Fibroblast of lung (primary cell): ENCODE results near the gene TXNRD2. TPM values are rescaled to one million over a fixed set of nuclear protein-coding genes. Genes with fewer than 3 reads are reported as not detected.

Experiments
- DNase-seq, 2 donors: peaks; one replicate each; pipeline versions ENCODE4 v3.0.0 to v3.0.0-alpha.2; 2010; ENCODE audit warnings: low read depth in 2 of 2
- H2AFZ ChIP-seq: 2 replicates; pipeline ENCODE4 v1.5.1; 2012; ENCODE audit warnings: low read length, control low read depth, inconsistent platforms
- H3K27ac ChIP-seq: 2 replicates; pipeline ENCODE4 v1.5.1; 2011; ENCODE audit warnings: low read length, control low read depth; ENCODE audit not compliant: insufficient read depth
- H3K27me3 ChIP-seq: 2 replicates; pipeline ENCODE4 v1.5.1; 2011; ENCODE audit warnings: mild to moderate bottlenecking, low read length; ENCODE audit not compliant: control insufficient read depth, insufficient read depth
- H3K36me3 ChIP-seq: 2 replicates; pipeline ENCODE4 v1.5.1; 2011; ENCODE audit warnings: low read length; ENCODE audit not compliant: control insufficient read depth, insufficient read depth
- H3K4me1 ChIP-seq: 2 replicates; pipeline ENCODE4 v1.5.1; 2011; ENCODE audit warnings: low read length; ENCODE audit not compliant: control insufficient read depth, insufficient read depth; ENCODE audit errors: extremely low read depth
- H3K4me2 ChIP-seq: 2 replicates; pipeline ENCODE4 v1.5.1; 2011; ENCODE audit warnings: low read length, control low read depth; ENCODE audit not compliant: insufficient read depth; ENCODE audit errors: extremely low read depth
- H3K4me3 ChIP-seq, 4 experiments: fragments of 200-600 bp in 1 of 4; sonication (generic) in 1 of 4; replicated peaks in 1 of 4; 2 replicates each; pipeline ENCODE4 v1.5.1; 2011 to 2016; ENCODE audit warnings: low read length in 4 of 4, low read depth in 3 of 4, mild to moderate bottlenecking in 3 of 4, control low read depth in 2 of 4, inconsistent platforms in 1 of 4, mixed read lengths in 1 of 4; ENCODE audit not compliant: insufficient read depth in 1 of 4; ENCODE audit errors: control extremely low read depth in 1 of 4
- H3K79me2 ChIP-seq: 2 replicates; pipeline ENCODE4 v1.5.1; 2012; ENCODE audit warnings: mild to moderate bottlenecking, low read length, inconsistent platforms; ENCODE audit not compliant: control insufficient read depth, insufficient read depth
- H3K9ac ChIP-seq: 2 replicates; pipeline ENCODE4 v1.5.1; 2011; ENCODE audit warnings: mild to moderate bottlenecking, low read length, control low read depth; ENCODE audit not compliant: insufficient read depth
- H3K9me3 ChIP-seq: 2 replicates; pipeline ENCODE4 v1.5.1; 2012; ENCODE audit warnings: low read depth, low read length; ENCODE audit not compliant: control insufficient read depth, insufficient read depth
- H4K20me1 ChIP-seq: 2 replicates; pipeline ENCODE4 v1.5.1; 2011; ENCODE audit warnings: low read length; ENCODE audit not compliant: control insufficient read depth, insufficient read depth; ENCODE audit errors: extremely low read depth
- EZH2 ChIP-seq: IDR thresholded peaks from 2 replicates; pipeline ENCODE4 v1.5.1; 2012; ENCODE audit warnings: low read length, control low read depth, mild to moderate bottlenecking; ENCODE audit errors: missing control alignments
- polyA plus RNA-seq, 2 donors: library from polyadenylated mRNA; depleted of rRNA in 1 of 2; stranded (reverse) in 1 of 2; unstranded in 1 of 2; fragments of >200 nt; gene quantifications; 2 replicates each; pipeline ENCODE4 v1.2.1, GENCODE V29; 2011 to 2012; ENCODE audit warnings: missing spikeins in 1 of 2
- total RNA-seq: library from RNA; depleted of rRNA; stranded (reverse); fragments of >200 nt; gene quantifications from 2 replicates; pipeline ENCODE4 v1.2.1, GENCODE V29; 2014
- TF ChIP-seq, protein P1 (sequence below), 2 donors: IDR thresholded peaks in 1 of 2; conservative IDR thresholded peaks in 1 of 2; 1 replicate in 1 of 2; 2 replicates in 1 of 2; pipeline ENCODE4 v1.5.1; 2011 to 2012; ENCODE audit warnings: low read length in 2 of 2, control low read depth in 1 of 2, inconsistent platforms in 1 of 2, low read depth in 1 of 2, mild to moderate bottlenecking in 1 of 2

The TXNRD2 gene
- total and polyA plus RNA-seq, 2 donors (not counting 1 experiment from before 2014, with no cell fraction given): 13.2 to 30.7 TPM

DNA sequence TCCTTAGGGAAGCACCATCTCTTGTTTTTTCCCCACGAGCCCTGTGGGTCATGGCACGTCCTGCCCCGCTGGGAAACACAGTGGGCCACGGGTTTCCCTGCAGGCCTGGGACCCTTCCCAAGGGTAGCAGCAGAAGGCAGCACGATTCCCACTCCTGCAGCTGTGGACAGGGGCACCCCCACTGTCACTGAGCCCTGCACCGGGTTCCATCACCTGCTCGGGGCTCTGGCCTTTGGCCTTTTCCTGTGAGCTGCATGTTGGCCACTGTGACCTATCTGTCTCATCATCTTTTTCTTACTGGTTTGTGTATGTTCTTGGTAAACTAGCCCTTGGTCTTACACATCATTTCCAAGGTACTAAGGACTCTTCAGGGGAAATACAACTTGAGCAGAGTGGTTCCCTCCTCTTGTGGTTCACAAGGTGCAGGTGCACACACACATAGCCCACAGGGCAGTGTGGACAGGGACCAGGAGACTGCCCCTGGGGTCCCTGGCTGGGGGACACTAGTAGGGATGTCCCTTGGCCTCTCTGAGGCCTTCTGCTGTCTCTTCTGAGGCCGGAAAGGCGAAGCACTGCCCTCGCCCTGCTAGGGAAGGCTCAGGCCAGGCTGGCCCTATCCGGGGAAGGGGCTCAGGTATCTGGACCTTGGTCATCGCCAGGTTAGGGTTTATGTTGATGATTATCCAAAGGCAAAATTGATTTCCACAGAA lies 19.0 kb upstream of the TXNRD2 start:
- TF ChIP-seq, protein P1, sequence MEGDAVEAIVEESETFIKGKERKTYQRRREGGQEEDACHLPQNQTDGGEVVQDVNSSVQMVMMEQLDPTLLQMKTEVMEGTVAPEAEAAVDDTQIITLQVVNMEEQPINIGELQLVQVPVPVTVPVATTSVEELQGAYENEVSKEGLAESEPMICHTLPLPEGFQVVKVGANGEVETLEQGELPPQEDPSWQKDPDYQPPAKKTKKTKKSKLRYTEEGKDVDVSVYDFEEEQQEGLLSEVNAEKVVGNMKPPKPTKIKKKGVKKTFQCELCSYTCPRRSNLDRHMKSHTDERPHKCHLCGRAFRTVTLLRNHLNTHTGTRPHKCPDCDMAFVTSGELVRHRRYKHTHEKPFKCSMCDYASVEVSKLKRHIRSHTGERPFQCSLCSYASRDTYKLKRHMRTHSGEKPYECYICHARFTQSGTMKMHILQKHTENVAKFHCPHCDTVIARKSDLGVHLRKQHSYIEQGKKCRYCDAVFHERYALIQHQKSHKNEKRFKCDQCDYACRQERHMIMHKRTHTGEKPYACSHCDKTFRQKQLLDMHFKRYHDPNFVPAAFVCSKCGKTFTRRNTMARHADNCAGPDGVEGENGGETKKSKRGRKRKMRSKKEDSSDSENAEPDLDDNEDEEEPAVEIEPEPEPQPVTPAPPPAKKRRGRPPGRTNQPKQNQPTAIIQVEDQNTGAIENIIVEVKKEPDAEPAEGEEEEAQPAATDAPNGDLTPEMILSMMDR (conservative IDR thresholded peaks at IDR 0.05 in 1 of 2, IDR thresholded peaks at IDR 0.05 in 1 of 2; ENCODE audit: low read depth in 1 of 2, low read length in 2 of 2): no peak
- no peak for TF ChIP-seq EZH2
- Histone ChIP-seq H3K4me3 (no peak overlapping the region), H3K27me3 (no peaks in the 10 kb centered on the region), H3K9ac (no peak overlapping the region), H4K20me1 (no peaks in the 10 kb centered on the region), H3K79me2 (no peaks in the 10 kb centered on the region), H3K36me3 (peaks cover 15% of the 10 kb centered on the region), H3K4me1 (peaks cover 2% of the 10 kb centered on the region), H3K4me2 (no peak overlapping the region), H3K27ac (no peak overlapping the region), H2AFZ (no peak overlapping the region), H3K9me3 (no peaks in the 10 kb centered on the region)
- DNase-seq: no peak

DNA sequence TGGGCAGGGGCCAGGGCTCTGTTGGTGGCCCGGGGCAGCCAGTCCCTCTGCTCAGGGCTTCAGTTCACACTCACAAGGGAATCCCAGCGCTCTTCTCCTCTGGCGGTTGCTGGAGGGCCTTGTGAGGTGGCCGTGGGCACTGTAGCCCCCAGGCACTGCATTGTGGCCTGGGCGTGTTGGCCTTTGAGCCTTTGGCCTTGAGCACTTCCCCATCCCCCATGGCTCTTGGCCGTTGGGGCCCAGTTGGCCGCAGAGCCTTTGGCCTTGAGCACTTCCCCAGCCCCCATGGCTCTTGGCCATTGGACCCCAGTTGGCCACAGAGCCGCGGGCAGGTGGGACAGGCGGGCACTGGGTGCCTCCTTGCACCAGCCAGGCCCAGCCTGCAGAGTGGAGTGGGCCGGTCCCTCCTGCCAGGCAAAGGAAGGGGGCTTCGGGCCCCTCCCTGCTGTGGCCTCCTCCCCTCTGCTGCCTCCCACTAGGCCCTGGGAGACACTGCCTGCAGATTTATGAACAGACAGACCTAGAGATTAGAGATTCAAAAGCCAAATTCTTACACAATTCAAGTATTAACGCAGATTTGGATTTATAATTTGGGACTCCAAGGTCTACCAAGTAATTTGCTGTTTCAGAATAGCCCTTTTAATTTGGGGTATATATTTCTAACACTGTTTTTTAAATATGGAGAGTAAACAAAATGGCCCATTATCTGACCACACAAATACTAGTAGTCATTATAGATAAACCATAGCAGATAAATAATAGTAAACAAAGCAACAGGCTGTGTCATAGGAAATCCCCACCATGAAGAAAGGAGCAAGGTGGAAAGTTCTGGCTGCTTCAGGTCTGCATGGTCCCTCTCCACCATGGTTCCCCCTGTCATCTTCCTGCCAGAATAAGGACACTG lies 18.2 kb upstream of the TXNRD2 start:
- TF ChIP-seq EZH2: no peak
- TF ChIP-seq, protein P1 (conservative IDR thresholded peaks at IDR 0.05 in 1 of 2, IDR thresholded peaks at IDR 0.05 in 1 of 2; ENCODE audit: low read depth in 1 of 2, low read length in 2 of 2): no peak
- Histone ChIP-seq H3K79me2 (no peaks in the 10 kb centered on the region), H4K20me1 (no peaks in the 10 kb centered on the region), H3K27me3 (no peaks in the 10 kb centered on the region), H3K27ac (no peak overlapping the region), H3K9ac (no peak overlapping the region), H3K9me3 (no peaks in the 10 kb centered on the region), H3K4me2 (no peak overlapping the region), H2AFZ (no peak overlapping the region), H3K4me1 (peaks cover 2% of the 10 kb centered on the region), H3K4me3 (no peak overlapping the region), H3K36me3 (peaks cover 13% of the 10 kb centered on the region)
- no peak for DNase-seq

DNA sequence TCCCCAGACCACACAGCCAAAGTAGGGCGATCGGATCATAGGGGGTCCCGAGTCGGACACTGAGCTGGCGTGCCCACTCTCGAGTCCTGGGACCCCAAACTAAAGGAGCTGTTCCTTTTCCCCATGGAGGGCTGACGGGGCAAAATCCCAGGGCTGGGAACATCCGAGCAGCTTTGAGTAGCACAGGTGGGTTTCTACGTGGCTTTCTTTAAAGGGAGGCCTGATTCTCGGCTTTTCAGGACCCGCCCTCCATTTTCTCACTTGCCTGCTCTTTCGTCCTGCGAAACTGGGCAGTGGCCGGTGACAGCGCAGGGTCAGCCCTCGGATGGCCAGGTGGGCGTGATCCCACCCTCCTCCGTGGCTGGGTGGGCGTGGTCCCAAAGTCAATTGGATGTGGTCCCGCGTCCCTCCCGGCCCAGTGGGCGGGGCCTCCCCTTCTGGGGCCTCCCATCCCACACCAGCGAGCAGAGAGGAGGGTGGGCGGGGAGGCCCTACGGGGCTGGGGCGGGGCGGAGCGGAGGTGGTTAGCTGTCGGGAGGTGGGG lies 17.5 kb upstream of the TXNRD2 start:
- no peaks in the 10 kb centered on the region for H3K27me3 ChIP-seq
- H3K36me3 ChIP-seq: peaks cover 13% of the 10 kb centered on the region
- peak overlapping the region; percentile 68 for H3K4me2 ChIP-seq
- H3K27ac ChIP-seq: no peak overlapping the region
- H3K9me3 ChIP-seq: no peaks in the 10 kb centered on the region
- no peaks in the 10 kb centered on the region for H3K79me2 ChIP-seq
- peak; percentile 54 to 76 for DNase-seq
- no peaks in the 10 kb centered on the region for H4K20me1 ChIP-seq
- H2AFZ ChIP-seq: no peak overlapping the region
- peak overlapping the region in 2 of 4 experiments; percentile 36 to 39 for H3K4me3 ChIP-seq
- TF ChIP-seq, protein P1 (conservative IDR thresholded peaks at IDR 0.05 in 1 of 2, IDR thresholded peaks at IDR 0.05 in 1 of 2; ENCODE audit: low read depth in 1 of 2, low read length in 2 of 2): no peak
- TF ChIP-seq EZH2: no peak
- peaks cover 2% of the 10 kb centered on the region for H3K4me1 ChIP-seq
- no peak overlapping the region for H3K9ac ChIP-seq
